Activated naive CD8-positive, alpha-beta T cell treated with anti-CD3 and anti-CD28 coated beads, Interleukin-2, amount 50 U/mL, for 24 hours (primary cell): ENCODE data around the gene MED29.
"Not testable (repeated sequence)": the region's sequence is repeated elsewhere in the genome, so short reads cannot be mapped to it uniquely, and the experiment has no call there.

Experiments used
- ATAC-seq: fragments of 150-1000 bp; cut with Tn5 transposase; one replicate; pipeline ENCODE4 v1.10.0; 2021
- DNase-seq: peaks from one replicate; pipeline ENCODE4 v3.0.0; 2021
- H3K27ac Mint-ChIP-seq: one replicate; pipeline ENCODE4 v1.8.0; 2021; ENCODE audit warnings: mild to moderate bottlenecking, mixed read lengths
- H3K27me3 Mint-ChIP-seq: one replicate; pipeline ENCODE4 v1.8.0; 2021; ENCODE audit warnings: mixed read lengths
- H3K36me3 Mint-ChIP-seq: one replicate; pipeline ENCODE4 v1.8.0; 2021; ENCODE audit warnings: low read depth, mixed read lengths
- H3K4me1 Mint-ChIP-seq: one replicate; pipeline ENCODE4 v1.8.0; 2021; ENCODE audit warnings: mixed read lengths
- H3K4me3 Mint-ChIP-seq: one replicate; pipeline ENCODE4 v1.8.0; 2021; ENCODE audit warnings: mild to moderate bottlenecking, moderate library complexity, mixed read lengths
- H3K9me3 Mint-ChIP-seq: one replicate; pipeline ENCODE4 v1.8.0; 2021; ENCODE audit warnings: mixed read lengths

MED29 gene

GRCh38 chr19:39359026-39359425, 32.2 kb upstream of the MED29 start:
- no peak for DNase-seq

GRCh38 chr19:39360599-39360998, 30.6 kb upstream of the MED29 start:
- Mint-ChIP-seq H3K4me1 (peaks cover 7% of the 10 kb centered on the region), H3K27ac (no peak overlapping the region), H3K36me3 (peaks cover 38% of the 10 kb centered on the region), H3K4me3 (no peak overlapping the region), H3K9me3 (no peaks in the 10 kb centered on the region), H3K27me3 (no peaks in the 10 kb centered on the region)
- no peak for ATAC-seq
- DNase-seq = no peak

More at GRCh38 chr19:39359026-39359425, 32.2 kb upstream of the MED29 start:
- no peak for ATAC-seq
- Mint-ChIP-seq H3K4me3 (no peak overlapping the region), H3K36me3 (peaks cover 44% of the 10 kb centered on the region), H3K27me3 (no peaks in the 10 kb centered on the region), H3K9me3 (no peaks in the 10 kb centered on the region), H3K27ac (no peak overlapping the region), H3K4me1 (peaks cover 6% of the 10 kb centered on the region)

GRCh38 chr19:39362682-39363657, 28.2 kb upstream of the MED29 start:
- peaks cover 22% of the 10 kb centered on the region for H3K36me3 Mint-ChIP-seq
- H3K27me3 Mint-ChIP-seq = no peaks in the 10 kb centered on the region
- ATAC-seq = no peak
- no peak overlapping the region for H3K4me3 Mint-ChIP-seq
- no peak for DNase-seq
- no peaks in the 10 kb centered on the region for H3K9me3 Mint-ChIP-seq
- H3K27ac Mint-ChIP-seq = peak overlapping the region; percentile 8
- H3K4me1 Mint-ChIP-seq = peaks cover 7% of the 10 kb centered on the region

- Mint-ChIP-seq H3K36me3 (peaks cover 25% of the 10 kb centered on the region), H3K9me3 (no peaks in the 10 kb centered on the region), H3K4me3 (no peak overlapping the region), H3K27me3 (no peaks in the 10 kb centered on the region), H3K27ac (peak overlapping the region; percentile 8), H3K4me1 (peaks cover 7% of the 10 kb centered on the region)
- DNase-seq = no peak
- no peak for ATAC-seq
These were observed 27.2 kb upstream of the MED29 start for GRCh38 chr19:39363901-39364457.

GRCh38 chr19:39365531-39365930, 25.6 kb upstream of the MED29 start:
- peaks cover 16% of the 10 kb centered on the region for H3K36me3 Mint-ChIP-seq
- H3K4me1 Mint-ChIP-seq = peaks cover 7% of the 10 kb centered on the region
- H3K27ac Mint-ChIP-seq = no peak overlapping the region
- no peak overlapping the region for H3K4me3 Mint-ChIP-seq
- no peaks in the 10 kb centered on the region for H3K9me3 Mint-ChIP-seq
- ATAC-seq (no peak), DNase-seq (no peak)
- no peaks in the 10 kb centered on the region for H3K27me3 Mint-ChIP-seq

- Mint-ChIP-seq H3K36me3 (peaks cover 24% of the 10 kb centered on the region), H3K4me1 (no peaks in the 10 kb centered on the region), H3K27ac (no peak overlapping the region), H3K9me3 (no peaks in the 10 kb centered on the region), H3K27me3 (no peaks in the 10 kb centered on the region), H3K4me3 (no peak overlapping the region)
- DNase-seq (no peak), ATAC-seq (no peak)
These were observed 22.0 kb upstream of the MED29 start for GRCh38 chr19:39369200-39369599.

GRCh38 chr19:39370735-39371134, 20.4 kb upstream of the MED29 start:
- DNase-seq (no peak), ATAC-seq (no peak)
- H3K4me1 Mint-ChIP-seq = no peaks in the 10 kb centered on the region
- no peaks in the 10 kb centered on the region for H3K9me3 Mint-ChIP-seq
- peaks cover 23% of the 10 kb centered on the region for H3K36me3 Mint-ChIP-seq
- no peak overlapping the region for H3K27ac Mint-ChIP-seq
- H3K27me3 Mint-ChIP-seq = no peaks in the 10 kb centered on the region
- no peak overlapping the region for H3K4me3 Mint-ChIP-seq

- no peaks in the 10 kb centered on the region for H3K4me1 Mint-ChIP-seq
- peaks cover 26% of the 10 kb centered on the region for H3K36me3 Mint-ChIP-seq
- DNase-seq (no peak), ATAC-seq (no peak)
- no peaks in the 10 kb centered on the region for H3K27me3 Mint-ChIP-seq
- H3K4me3 Mint-ChIP-seq = no peak overlapping the region
- no peak overlapping the region for H3K27ac Mint-ChIP-seq
- no peaks in the 10 kb centered on the region for H3K9me3 Mint-ChIP-seq
These were observed 19.0 kb upstream of the MED29 start for GRCh38 chr19:39372047-39372802.

GRCh38 chr19:39372941-39373340, 18.2 kb upstream of the MED29 start:
- DNase-seq = no peak
- Mint-ChIP-seq H3K9me3 (no peaks in the 10 kb centered on the region), H3K27me3 (no peaks in the 10 kb centered on the region), H3K27ac (no peak overlapping the region), H3K4me1 (no peaks in the 10 kb centered on the region), H3K36me3 (peaks cover 29% of the 10 kb centered on the region), H3K4me3 (no peak overlapping the region)
- no peak for ATAC-seq

GRCh38 chr19:39375929-39376328, 15.2 kb upstream of the MED29 start:
- DNase-seq (no peak), ATAC-seq (no peak)
- Mint-ChIP-seq H3K4me3 (no peak overlapping the region), H3K4me1 (no peaks in the 10 kb centered on the region), H3K27ac (no peak overlapping the region), H3K9me3 (no peaks in the 10 kb centered on the region), H3K27me3 (no peaks in the 10 kb centered on the region), H3K36me3 (peaks cover 27% of the 10 kb centered on the region)

GRCh38 chr19:39377373-39378362, 13.5 kb upstream of the MED29 start:
- Mint-ChIP-seq H3K9me3 (no peaks in the 10 kb centered on the region), H3K36me3 (peaks cover 27% of the 10 kb centered on the region), H3K27me3 (no peaks in the 10 kb centered on the region), H3K4me1 (no peaks in the 10 kb centered on the region), H3K27ac (no peak overlapping the region), H3K4me3 (no peak overlapping the region)
- DNase-seq (no peak), ATAC-seq (no peak)

- not testable (repeated sequence) for H3K4me1 Mint-ChIP-seq, H3K27ac Mint-ChIP-seq, H3K9me3 Mint-ChIP-seq, ATAC-seq, DNase-seq, H3K27me3 Mint-ChIP-seq, H3K4me3 Mint-ChIP-seq
- peaks cover 24% of the 10 kb centered on the region for H3K36me3 Mint-ChIP-seq
These were observed 11.8 kb upstream of the MED29 start for GRCh38 chr19:39379366-39379765.

- H3K27me3 Mint-ChIP-seq = no peaks in the 10 kb centered on the region
- H3K27ac Mint-ChIP-seq = no peak overlapping the region
- DNase-seq (no peak), ATAC-seq (no peak)
- H3K36me3 Mint-ChIP-seq = peaks cover 24% of the 10 kb centered on the region
- H3K9me3 Mint-ChIP-seq = no peaks in the 10 kb centered on the region
- no peak overlapping the region for H3K4me3 Mint-ChIP-seq
- H3K4me1 Mint-ChIP-seq = no peaks in the 10 kb centered on the region
These were observed 11.2 kb upstream of the MED29 start for GRCh38 chr19:39379865-39380396.
